Neural progenitor cell (in vitro differentiated cells): Measurements from ENCODE around the gene NT5DC1.

Experiments used
- CTCF ChIP-seq: fragments of 200-600 bp; sonication (generic); IDR thresholded peaks from 2 replicates; pipeline ENCODE4 v1.5.1; 2017; ENCODE audit warnings: antibody characterized with exemption, mild to moderate bottlenecking
- EZH2 ChIP-seq: fragments of 200-600 bp; sonication (generic); IDR thresholded peaks from 2 replicates; pipeline ENCODE4 v1.6.1; 2017; ENCODE audit warnings: antibody characterized with exemption, mild to moderate bottlenecking, moderate library complexity
- EZH2phosphoT487 ChIP-seq: fragments of 200-600 bp; sonication (generic); IDR thresholded peaks from 2 replicates; pipeline ENCODE4 v1.6.1; 2017; ENCODE audit warnings: antibody characterized with exemption

- no peak for TF ChIP-seq CTCF
- TF ChIP-seq EZH2 = no peak
- no peak for TF ChIP-seq EZH2phosphoT487
Observed at GRCh38 chr6:116060572-116061283, 39.9 kb upstream of the NT5DC1 start, which contains the start of gene FRK.
